ENCODE data around the gene PTPRD. TPM values are rescaled to one million over a fixed set of nuclear protein-coding genes. Genes with fewer than 3 reads are reported as not detected.

Gene PTPRD
- total RNA-seq, 1 experiment from 2014 or later = 69.6 TPM

DNA sequence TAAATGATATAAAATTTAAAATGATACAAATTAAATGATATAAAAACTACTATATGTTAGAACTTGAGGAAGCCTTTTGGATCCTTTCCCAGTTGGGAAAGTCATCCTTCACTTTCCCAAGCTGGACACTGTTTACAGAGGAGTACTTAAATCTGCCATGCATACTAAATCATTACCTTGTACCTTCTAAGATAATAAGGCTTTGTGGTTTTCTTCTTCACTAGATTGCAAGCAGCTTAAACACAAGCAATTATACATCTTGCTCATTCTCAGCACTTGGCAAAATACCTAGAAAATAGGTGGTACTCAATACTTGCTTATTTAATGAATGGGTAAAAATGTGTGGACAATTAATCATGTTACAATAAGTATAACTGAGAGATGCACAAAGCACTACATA, 666.8 kb downstream of the PTPRD start (continued):
- TF ChIP-seq, protein P1, sequence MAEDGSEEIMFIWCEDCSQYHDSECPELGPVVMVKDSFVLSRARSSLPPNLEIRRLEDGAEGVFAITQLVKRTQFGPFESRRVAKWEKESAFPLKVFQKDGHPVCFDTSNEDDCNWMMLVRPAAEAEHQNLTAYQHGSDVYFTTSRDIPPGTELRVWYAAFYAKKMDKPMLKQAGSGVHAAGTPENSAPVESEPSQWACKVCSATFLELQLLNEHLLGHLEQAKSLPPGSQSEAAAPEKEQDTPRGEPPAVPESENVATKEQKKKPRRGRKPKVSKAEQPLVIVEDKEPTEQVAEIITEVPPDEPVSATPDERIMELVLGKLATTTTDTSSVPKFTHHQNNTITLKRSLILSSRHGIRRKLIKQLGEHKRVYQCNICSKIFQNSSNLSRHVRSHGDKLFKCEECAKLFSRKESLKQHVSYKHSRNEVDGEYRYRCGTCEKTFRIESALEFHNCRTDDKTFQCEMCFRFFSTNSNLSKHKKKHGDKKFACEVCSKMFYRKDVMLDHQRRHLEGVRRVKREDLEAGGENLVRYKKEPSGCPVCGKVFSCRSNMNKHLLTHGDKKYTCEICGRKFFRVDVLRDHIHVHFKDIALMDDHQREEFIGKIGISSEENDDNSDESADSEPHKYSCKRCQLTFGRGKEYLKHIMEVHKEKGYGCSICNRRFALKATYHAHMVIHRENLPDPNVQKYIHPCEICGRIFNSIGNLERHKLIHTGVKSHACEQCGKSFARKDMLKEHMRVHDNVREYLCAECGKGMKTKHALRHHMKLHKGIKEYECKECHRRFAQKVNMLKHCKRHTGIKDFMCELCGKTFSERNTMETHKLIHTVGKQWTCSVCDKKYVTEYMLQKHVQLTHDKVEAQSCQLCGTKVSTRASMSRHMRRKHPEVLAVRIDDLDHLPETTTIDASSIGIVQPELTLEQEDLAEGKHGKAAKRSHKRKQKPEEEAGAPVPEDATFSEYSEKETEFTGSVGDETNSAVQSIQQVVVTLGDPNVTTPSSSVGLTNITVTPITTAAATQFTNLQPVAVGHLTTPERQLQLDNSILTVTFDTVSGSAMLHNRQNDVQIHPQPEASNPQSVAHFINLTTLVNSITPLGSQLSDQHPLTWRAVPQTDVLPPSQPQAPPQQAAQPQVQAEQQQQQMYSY (CRISPR knock-in tag; IDR thresholded peaks at IDR 0.05) = no peak
- TF ChIP-seq, protein P2, sequence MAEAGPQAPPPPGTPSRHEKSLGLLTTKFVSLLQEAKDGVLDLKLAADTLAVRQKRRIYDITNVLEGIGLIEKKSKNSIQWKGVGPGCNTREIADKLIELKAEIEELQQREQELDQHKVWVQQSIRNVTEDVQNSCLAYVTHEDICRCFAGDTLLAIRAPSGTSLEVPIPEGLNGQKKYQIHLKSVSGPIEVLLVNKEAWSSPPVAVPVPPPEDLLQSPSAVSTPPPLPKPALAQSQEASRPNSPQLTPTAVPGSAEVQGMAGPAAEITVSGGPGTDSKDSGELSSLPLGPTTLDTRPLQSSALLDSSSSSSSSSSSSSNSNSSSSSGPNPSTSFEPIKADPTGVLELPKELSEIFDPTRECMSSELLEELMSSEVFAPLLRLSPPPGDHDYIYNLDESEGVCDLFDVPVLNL (CRISPR knock-in tag; IDR thresholded peaks at IDR 0.05; ENCODE audit: borderline replicate concordance, low read depth) = no peak
- TF ChIP-seq GABPB1 (CRISPR knock-in tag; IDR thresholded peaks at IDR 0.05) = no peak
- no peak for TF ChIP-seq TEAD1 (CRISPR knock-in tag; IDR thresholded peaks at IDR 0.05)
- TF ChIP-seq, protein P3, sequence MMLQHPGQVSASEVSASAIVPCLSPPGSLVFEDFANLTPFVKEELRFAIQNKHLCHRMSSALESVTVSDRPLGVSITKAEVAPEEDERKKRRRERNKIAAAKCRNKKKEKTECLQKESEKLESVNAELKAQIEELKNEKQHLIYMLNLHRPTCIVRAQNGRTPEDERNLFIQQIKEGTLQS (CRISPR knock-in tag; conservative IDR thresholded peaks at IDR 0.05) = no peak
- TF ChIP-seq, protein P4, sequence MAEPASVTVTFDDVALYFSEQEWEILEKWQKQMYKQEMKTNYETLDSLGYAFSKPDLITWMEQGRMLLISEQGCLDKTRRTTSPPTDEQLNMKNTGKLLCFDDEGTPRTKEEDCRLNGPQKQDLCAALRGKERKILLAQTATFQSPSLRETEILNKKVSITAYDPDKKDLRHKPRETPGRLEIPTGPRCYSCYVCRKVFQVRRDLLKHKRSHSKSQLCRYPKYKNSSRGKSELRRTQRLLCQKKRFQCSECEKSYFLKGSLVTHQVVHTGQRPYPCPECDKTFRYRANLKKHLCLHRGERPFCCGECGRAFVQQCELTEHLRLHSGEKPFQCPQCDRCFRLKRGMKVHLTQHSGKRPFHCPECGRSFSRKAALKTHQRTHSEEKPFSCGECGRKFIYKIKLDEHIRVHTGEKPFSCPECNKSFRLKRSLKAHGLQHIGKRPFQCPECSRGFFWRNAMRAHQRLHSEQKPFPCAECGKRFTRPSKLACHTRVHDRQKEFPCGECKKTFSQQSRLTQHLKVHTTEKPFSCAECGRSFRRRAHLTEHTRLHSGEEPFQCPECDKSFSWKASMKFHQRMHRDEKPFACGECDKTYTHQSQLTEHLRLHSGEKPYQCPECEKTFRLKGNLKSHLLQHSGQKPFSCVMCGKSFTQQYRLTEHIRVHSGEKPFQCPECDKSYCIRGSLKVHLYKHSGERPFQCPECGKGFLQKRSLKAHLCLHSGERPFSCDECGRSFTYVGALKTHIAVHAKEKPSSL (CRISPR knock-in tag; conservative IDR thresholded peaks at IDR 0.05) = no peak
- no peak for TF ChIP-seq CREB1 (CRISPR knock-in tag; IDR thresholded peaks at IDR 0.05)
- TF ChIP-seq, protein P5, sequence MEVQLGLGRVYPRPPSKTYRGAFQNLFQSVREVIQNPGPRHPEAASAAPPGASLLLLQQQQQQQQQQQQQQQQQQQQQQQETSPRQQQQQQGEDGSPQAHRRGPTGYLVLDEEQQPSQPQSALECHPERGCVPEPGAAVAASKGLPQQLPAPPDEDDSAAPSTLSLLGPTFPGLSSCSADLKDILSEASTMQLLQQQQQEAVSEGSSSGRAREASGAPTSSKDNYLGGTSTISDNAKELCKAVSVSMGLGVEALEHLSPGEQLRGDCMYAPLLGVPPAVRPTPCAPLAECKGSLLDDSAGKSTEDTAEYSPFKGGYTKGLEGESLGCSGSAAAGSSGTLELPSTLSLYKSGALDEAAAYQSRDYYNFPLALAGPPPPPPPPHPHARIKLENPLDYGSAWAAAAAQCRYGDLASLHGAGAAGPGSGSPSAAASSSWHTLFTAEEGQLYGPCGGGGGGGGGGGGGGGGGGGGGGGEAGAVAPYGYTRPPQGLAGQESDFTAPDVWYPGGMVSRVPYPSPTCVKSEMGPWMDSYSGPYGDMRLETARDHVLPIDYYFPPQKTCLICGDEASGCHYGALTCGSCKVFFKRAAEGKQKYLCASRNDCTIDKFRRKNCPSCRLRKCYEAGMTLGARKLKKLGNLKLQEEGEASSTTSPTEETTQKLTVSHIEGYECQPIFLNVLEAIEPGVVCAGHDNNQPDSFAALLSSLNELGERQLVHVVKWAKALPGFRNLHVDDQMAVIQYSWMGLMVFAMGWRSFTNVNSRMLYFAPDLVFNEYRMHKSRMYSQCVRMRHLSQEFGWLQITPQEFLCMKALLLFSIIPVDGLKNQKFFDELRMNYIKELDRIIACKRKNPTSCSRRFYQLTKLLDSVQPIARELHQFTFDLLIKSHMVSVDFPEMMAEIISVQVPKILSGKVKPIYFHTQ (CRISPR knock-in tag; IDR thresholded peaks at IDR 0.05) = no peak
- no peak for TF ChIP-seq ZBTB21 (CRISPR knock-in tag; IDR thresholded peaks at IDR 0.05; ENCODE audit: borderline replicate concordance)

DNA sequence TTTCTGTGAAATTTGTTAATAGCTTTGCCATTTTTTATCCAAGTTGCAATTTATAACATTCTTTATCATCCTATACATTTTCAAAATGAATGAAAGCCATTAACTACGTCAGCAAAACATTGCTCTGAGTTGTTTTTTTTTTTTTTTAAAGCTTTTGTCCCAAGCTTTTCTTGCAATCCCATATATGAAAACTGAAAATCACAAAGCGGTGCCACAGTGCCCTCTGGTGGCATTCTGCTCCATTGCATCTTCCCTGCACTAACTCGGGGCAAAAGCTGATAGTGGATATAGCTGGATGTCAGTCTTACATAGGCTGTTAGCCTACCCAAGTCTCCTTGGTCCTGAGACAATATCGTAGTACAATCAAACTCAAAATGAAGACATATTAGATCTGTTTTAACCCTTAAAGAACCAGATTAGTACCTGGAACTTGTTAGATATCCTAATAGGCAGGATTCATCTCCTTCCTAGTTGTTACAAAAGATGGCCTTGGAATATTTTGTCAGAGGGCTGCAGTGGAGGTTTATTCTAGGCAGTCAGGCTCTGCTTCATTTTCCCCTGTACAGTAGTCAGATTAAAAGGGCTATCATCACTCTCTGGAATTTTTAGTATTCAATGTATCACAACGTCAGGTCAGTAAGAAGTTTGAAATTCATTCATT, 669.9 kb downstream of the PTPRD start:
- H3K9me3 Mint-ChIP-seq = no peaks in the 10 kb centered on the region
- POLR2A ChIA-PET = no interaction called here
- TF ChIP-seq, protein P6, sequence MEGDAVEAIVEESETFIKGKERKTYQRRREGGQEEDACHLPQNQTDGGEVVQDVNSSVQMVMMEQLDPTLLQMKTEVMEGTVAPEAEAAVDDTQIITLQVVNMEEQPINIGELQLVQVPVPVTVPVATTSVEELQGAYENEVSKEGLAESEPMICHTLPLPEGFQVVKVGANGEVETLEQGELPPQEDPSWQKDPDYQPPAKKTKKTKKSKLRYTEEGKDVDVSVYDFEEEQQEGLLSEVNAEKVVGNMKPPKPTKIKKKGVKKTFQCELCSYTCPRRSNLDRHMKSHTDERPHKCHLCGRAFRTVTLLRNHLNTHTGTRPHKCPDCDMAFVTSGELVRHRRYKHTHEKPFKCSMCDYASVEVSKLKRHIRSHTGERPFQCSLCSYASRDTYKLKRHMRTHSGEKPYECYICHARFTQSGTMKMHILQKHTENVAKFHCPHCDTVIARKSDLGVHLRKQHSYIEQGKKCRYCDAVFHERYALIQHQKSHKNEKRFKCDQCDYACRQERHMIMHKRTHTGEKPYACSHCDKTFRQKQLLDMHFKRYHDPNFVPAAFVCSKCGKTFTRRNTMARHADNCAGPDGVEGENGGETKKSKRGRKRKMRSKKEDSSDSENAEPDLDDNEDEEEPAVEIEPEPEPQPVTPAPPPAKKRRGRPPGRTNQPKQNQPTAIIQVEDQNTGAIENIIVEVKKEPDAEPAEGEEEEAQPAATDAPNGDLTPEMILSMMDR (IDR thresholded peaks at IDR 0.05) = peak; percentile 77
- no peak for TF ChIP-seq NR3C1 (CRISPR knock-in tag; conservative IDR thresholded peaks at IDR 0.05; ENCODE audit: low read depth)
- H3K27me3 Mint-ChIP-seq (ENCODE audit: low read depth) = no peaks in the 10 kb centered on the region; the same call in 1 of the 2 replicates
- DNase-seq (ENCODE audit: low spot score) (peak; percentile 76), ATAC-seq (peak; percentile 93)
- H3K4me1 Mint-ChIP-seq = peaks cover 9% of the 10 kb centered on the region
- no peaks in the 10 kb centered on the region for H3K36me3 Mint-ChIP-seq
- CTCF ChIA-PET = interaction anchor here (0.5 to 2.0 kb wide), 73 partner anchors 9 to 1329 kb away, joined by 3 to 38 read pairs (median 4); no protein-coding TSS in a partner anchor
- no peak overlapping the region for H3K4me3 Mint-ChIP-seq
- no peak overlapping the region for H3K27ac Mint-ChIP-seq
